GM12872 (cell line): ENCODE results near the gene OAS3.
A peak's percentile ranks its signal among the peaks of the same experiment; 100 is the strongest.

Source experiments
- CTCF ChIP-seq: IDR thresholded peaks from 3 replicates; pipeline ENCODE4 v1.5.1; 2011; ENCODE audit warnings: low read depth, mild to moderate bottlenecking, low read length, moderate library complexity; ENCODE audit not compliant: insufficient read depth

The OAS3 gene

DNA sequence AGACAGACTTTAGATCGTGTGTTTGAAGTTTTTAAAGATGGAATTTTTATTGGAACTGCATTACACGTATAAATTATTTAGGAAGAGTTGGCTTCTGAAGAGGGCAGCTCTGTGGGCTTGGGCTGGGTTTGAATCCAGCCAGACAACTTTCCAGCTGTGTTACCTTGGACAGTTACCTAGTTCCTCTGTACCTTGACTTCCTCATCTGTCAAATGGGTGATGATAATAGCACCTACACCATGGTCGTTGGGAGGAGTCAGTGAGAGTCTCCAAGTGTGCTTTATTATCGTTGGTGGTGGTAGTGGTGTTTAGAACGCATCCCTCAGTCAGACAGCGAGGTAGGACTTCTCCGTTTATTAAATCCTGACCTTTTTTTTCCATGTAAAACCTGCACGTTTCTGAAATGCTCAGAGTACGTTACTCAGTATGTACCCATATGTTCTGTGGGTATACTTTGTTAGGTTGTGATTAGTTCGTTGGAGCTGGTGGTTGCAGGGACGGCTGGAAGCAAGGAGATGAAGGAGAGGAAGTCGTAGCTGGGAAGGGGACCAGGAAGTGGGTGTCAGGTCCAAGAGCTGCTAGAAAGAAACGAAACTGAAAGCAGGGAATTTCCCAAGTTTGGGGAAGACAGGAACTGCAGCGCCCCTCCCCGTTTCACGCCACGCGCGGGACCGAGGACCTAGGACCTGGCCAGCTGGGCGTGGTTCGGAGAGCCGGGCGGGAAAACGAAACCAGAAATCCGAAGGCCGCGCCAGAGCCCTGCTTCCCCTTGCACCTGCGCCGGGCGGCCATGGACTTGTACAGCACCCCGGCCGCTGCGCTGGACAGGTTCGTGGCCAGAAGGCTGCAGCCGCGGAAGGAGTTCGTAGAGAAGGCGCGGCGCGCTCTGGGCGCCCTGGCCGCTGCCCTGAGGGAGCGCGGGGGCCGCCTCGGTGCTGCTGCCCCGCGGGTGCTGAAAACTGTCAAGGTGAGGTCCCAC, at the start of gene OAS3:
Gene OAS3 (plus strand): TSS at position 734 of the 979 bp plus-strand sequence. CDS start 57 bp downstream, at position 791.
- TF ChIP-seq CTCF, result no peak

- no peak for TF ChIP-seq CTCF
Observed at GRCh38 chr12:112891093-112892024, 46.9 kb upstream of the OAS3 start.

GRCh38 chr12:112892856-112893255, 45.4 kb upstream of the OAS3 start:
- TF ChIP-seq CTCF, result no peak

DNA sequence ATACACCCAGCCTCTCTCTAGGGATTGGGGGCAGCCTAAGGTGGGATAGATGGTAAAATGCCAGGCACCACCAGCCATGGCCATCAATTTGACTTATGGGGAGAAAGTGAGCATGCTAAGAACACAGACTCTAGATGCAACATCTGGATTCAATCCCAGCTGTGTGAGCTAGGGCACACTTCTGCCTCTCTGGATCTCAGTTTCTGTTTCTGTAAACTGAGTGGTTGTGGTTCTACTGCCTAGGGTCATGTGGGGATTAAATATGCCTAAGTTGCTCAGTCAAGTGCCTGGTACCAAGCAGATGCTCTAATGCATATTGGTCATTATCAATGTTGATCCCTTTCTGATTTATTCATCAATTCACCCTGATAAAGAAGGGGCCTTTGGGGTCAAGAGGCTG, 44.1 kb upstream of the OAS3 start:
- no peak for TF ChIP-seq CTCF

DNA sequence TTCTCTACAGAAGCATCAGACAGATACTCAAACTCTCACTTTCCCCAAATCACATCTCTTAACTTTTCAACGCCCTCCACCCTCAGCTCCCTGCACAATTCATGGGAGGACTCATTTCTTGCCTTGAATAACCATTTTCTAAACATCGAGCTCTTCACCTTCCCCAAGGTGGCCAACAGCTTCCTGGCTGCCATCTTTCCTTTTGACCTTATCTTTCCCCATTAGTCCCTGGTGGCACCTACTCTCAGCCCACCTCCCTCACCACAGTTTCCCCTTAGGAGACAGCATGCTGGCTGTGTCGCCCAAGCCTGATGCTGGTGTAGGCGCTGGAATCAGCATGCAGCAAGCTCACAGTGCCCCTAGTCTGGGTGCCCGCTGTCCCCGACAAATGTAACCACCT, 39.9 kb upstream of the OAS3 start:
- no peak for TF ChIP-seq CTCF

- TF ChIP-seq CTCF, result peak; percentile 83
Observed at GRCh38 chr12:112900298-112901145, 37.8 kb upstream of the OAS3 start.
